Aorta (tissue), 5 donors: ENCODE results near the gene GALK2. TPM values are rescaled to one million over a fixed set of nuclear protein-coding genes. Genes with fewer than 3 reads are reported as not detected.
A peak's percentile ranks its signal among the peaks of the same experiment; 100 is the strongest.

Source experiments
- ATAC-seq: fragments of 200-7000 bp; cut with Tn5 transposase; one replicate; pipeline ENCODE4 v1.9.1; 2022; ENCODE audit warnings: moderate library complexity; ENCODE audit not compliant: low FRiP score
- DNase-seq, 2 donors: peaks; one replicate each; pipeline ENCODE4 v3.0.0-alpha.2; 2020
- H3K27ac ChIP-seq, 2 donors: one replicate each; pipeline ENCODE4 v1.5.1; 2013; ENCODE audit warnings: low read length in 2 of 2, mild to moderate bottlenecking in 2 of 2, moderate library complexity in 2 of 2, control low read depth in 1 of 2, inconsistent platforms in 1 of 2, low read depth in 1 of 2
- H3K27me3 ChIP-seq, 2 donors: one replicate each; pipeline ENCODE4 v1.6.1; 2013; ENCODE audit warnings: control low read depth in 1 of 2, low read length in 1 of 2, mild to moderate bottlenecking in 1 of 2, moderate library complexity in 1 of 2; ENCODE audit not compliant: insufficient read depth in 2 of 2, control insufficient read depth in 1 of 2
- H3K36me3 ChIP-seq, 2 donors: one replicate each; pipeline ENCODE4 v1.6.1; 2013; ENCODE audit warnings: control low read depth in 1 of 2, low read length in 1 of 2, mild to moderate bottlenecking in 1 of 2; ENCODE audit not compliant: insufficient read depth in 2 of 2, control insufficient read depth in 1 of 2
- H3K4me1 ChIP-seq, 2 donors: one replicate each; pipeline ENCODE4 v1.6.1; 2013; ENCODE audit warnings: low read length in 2 of 2, control low read depth in 1 of 2, mild to moderate bottlenecking in 1 of 2, moderate library complexity in 1 of 2; ENCODE audit not compliant: insufficient read depth in 2 of 2, control insufficient read depth in 1 of 2
- H3K4me3 ChIP-seq, 2 donors: one replicate each; pipeline ENCODE4 v1.5.1; 2013; ENCODE audit warnings: low read length in 2 of 2, control low read depth in 1 of 2, mild to moderate bottlenecking in 1 of 2
- H3K9me3 ChIP-seq: one replicate; pipeline ENCODE4 v1.6.1; 2013; ENCODE audit warnings: mild to moderate bottlenecking, low read length; ENCODE audit not compliant: control insufficient read depth
- WGBS, 2 donors: extraction: QIAGEN DNeasy Blood & Tissue Kit; methylation state at CpG; one replicate each; pipeline ENCODE4 v1.1.7; 2013; 5-methylcytosine and 5-hydroxymethylcytosine counted together
- intact Hi-C, 2 donors: fragments of 100-400 bp; cut with DNase I; formaldehyde crosslinking; loops; one replicate each; pipeline versions ENCODE4 v1.14.2 to v1.15.0; 2022
- polyA plus RNA-seq, 2 donors: library from polyadenylated mRNA; stranded (reverse); fragments of 200-250 nt; gene quantifications; one replicate each; pipeline ENCODE4 v1.2.3, GENCODE V29; 2013
- total RNA-seq, 2 donors: library from RNA; stranded (reverse); fragmentation: NEBNext Ultra II Directional; extraction: Animal tissue kit (Norgen Biotek cat#: 25700); gene quantifications; one replicate each; pipeline ENCODE4 v1.2.1, GENCODE V29; 2021
- donor health status: healthy with polysubstance abuse.
- donor health status: Bipolar disorder and iron deficiency.
- donor health status: DM: no; HTN: no; CAD: no.
- donor health status: DM: no; HTN: no; CAD: no.
- donor health status: DM: yes; HTN: yes; CAD: no.

The GALK2 gene
- total and polyA plus RNA-seq, 4 donors: 12.4 to 36.2 (median 22.0) TPM

GRCh38 chr15:49135911-49136310 lies 34.1 kb upstream of the GALK2 start:
- H3K4me3 ChIP-seq: no peak overlapping the region
- no peaks in the 10 kb centered on the region for H3K27me3 ChIP-seq
- intact Hi-C loops: loop anchor here in 1 of 2 donors (10.0 kb wide), 1 partner anchor 91 kb away; the partner anchor contains the start of gene SECISBP2L
- ATAC-seq (no peak), DNase-seq (no peak)
- no peaks in the 10 kb centered on the region for H3K36me3 ChIP-seq
- no peaks in the 10 kb centered on the region for H3K9me3 ChIP-seq
- H3K4me1 ChIP-seq: no peaks in the 10 kb centered on the region
- 18 to 31% methylated on average over 3 of the region's 3 CpGs for WGBS, 2 donors
- no peak overlapping the region for H3K27ac ChIP-seq

- intact Hi-C loops: loop anchor here in 1 of 2 donors (10.0 kb wide), 1 partner anchor 93 kb away; the partner anchor contains the start of gene SECISBP2L
- Histone ChIP-seq H3K27ac (no peak overlapping the region), H3K36me3 (peaks cover 0 to 6% of the 10 kb centered on the region in 2 donors), H3K4me1 (no peaks in the 10 kb centered on the region), H3K27me3 (no peaks in the 10 kb centered on the region), H3K9me3 (no peaks in the 10 kb centered on the region), H3K4me3 (no peak overlapping the region)
- no peak for ATAC-seq
- 62 to 71% methylated on average over 2 of the region's 2 CpGs for WGBS, 2 donors
- no peak for DNase-seq
Measured at GRCh38 chr15:49137861-49138260, 32.2 kb upstream of the GALK2 start.

- no peak for ATAC-seq
- 19 to 21% methylated on average over 3 of the region's 3 CpGs for WGBS, 2 donors
- Histone ChIP-seq H3K4me3 (no peak overlapping the region), H3K27ac (no peak overlapping the region), H3K4me1 (peaks cover 0 to 2% of the 10 kb centered on the region in 2 donors), H3K27me3 (no peaks in the 10 kb centered on the region), H3K36me3 (peaks cover 2 to 6% of the 10 kb centered on the region in 2 donors), H3K9me3 (no peaks in the 10 kb centered on the region)
- no peak for DNase-seq
- intact Hi-C loops: loop anchor here (2.0 to 5.0 kb wide), 2 partner anchors 284 to 285 kb away; no protein-coding TSS in a partner anchor
Measured at GRCh38 chr15:49145651-49146609, 24.1 kb upstream of the GALK2 start.

DNA sequence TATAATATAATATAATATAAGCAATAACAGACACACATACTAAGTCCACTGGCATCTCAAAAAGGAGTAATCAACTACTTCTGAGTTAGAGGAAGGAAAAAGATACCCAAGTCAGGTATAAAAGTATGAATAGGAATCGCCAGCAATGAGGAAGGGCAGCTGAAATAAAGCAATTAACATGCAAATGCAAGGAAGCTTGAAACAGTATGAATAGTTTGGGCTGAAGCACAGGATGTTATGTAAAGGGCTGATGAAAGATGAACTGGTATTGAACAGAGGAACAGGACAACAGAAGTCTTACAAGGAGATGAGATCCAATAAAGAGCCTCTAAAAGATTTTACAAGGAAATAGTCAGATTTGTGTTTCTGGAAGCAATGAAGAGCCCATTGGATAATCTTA lies 21.7 kb upstream of the GALK2 start:
- DNase-seq: no peak
- H3K4me1 ChIP-seq: peaks cover 0 to 2% of the 10 kb centered on the region in 2 donors
- H3K27me3 ChIP-seq: no peaks in the 10 kb centered on the region
- H3K27ac ChIP-seq: no peak overlapping the region
- ATAC-seq: no peak
- WGBS, 2 donors: 59 to 78% methylated on average over 1 of the region's 1 CpG
- intact Hi-C loops: loop anchor here in 1 of 2 donors (5.0 kb wide), 1 partner anchor 286 kb away; no protein-coding TSS in a partner anchor
- no peak overlapping the region for H3K4me3 ChIP-seq
- H3K9me3 ChIP-seq: no peaks in the 10 kb centered on the region
- no peaks in the 10 kb centered on the region for H3K36me3 ChIP-seq

DNA sequence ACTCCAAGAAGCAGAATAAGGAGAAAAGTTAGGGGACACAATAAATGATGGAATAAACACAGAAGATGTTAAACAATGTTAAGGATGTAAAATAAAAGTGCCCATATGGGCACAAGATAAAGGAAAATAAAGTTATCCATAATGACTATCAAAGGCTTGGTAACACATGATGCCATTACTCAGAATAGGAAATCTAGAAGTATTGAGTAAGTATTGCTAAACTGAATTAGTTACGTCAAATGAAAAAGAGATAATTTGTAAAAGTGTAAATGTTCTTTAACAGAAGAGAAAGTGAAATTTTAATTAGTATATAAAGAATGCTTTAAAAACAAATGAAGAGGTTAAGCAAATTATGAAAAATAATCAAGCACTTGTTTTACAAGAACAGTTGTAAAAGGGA lies 21.3 kb upstream of the GALK2 start:
- 85 to 91% methylated on average over 1 of the region's 1 CpG for WGBS, 2 donors
- DNase-seq (no peak), ATAC-seq (no peak)
- Histone ChIP-seq H3K9me3 (no peaks in the 10 kb centered on the region), H3K36me3 (no peaks in the 10 kb centered on the region), H3K4me1 (peaks cover 0 to 2% of the 10 kb centered on the region in 2 donors), H3K4me3 (no peak overlapping the region), H3K27ac (no peak overlapping the region), H3K27me3 (no peaks in the 10 kb centered on the region)
- intact Hi-C loops: loop anchor here in 1 of 2 donors (5.0 kb wide), 1 partner anchor 286 kb away; no protein-coding TSS in a partner anchor

GRCh38 chr15:49151831-49152230 lies 18.2 kb upstream of the GALK2 start:
- H3K27ac ChIP-seq: no peak overlapping the region
- H3K27me3 ChIP-seq: no peaks in the 10 kb centered on the region
- H3K4me1 ChIP-seq: peaks cover 0 to 2% of the 10 kb centered on the region in 2 donors
- 72 to 75% methylated on average over 3 of the region's 3 CpGs for WGBS, 2 donors
- H3K36me3 ChIP-seq: no peaks in the 10 kb centered on the region
- H3K4me3 ChIP-seq: no peak overlapping the region
- ATAC-seq (no peak), DNase-seq (no peak)
- H3K9me3 ChIP-seq: no peaks in the 10 kb centered on the region
- intact Hi-C loops: no loop called here

- H3K27ac ChIP-seq: no peak overlapping the region
- H3K9me3 ChIP-seq: no peaks in the 10 kb centered on the region
- no peak overlapping the region for H3K4me3 ChIP-seq
- WGBS, 2 donors: 93 to 95% methylated on average over 9 of the region's 9 CpGs
- intact Hi-C loops: no loop called here
- peaks cover 0 to 2% of the 10 kb centered on the region in 2 donors for H3K4me1 ChIP-seq
- ATAC-seq (no peak), DNase-seq (no peak)
- no peaks in the 10 kb centered on the region for H3K27me3 ChIP-seq
- no peaks in the 10 kb centered on the region for H3K36me3 ChIP-seq
Measured at GRCh38 chr15:49152552-49153312, 17.3 kb upstream of the GALK2 start.

GRCh38 chr15:49154359-49154758 lies 15.7 kb upstream of the GALK2 start:
- Histone ChIP-seq H3K9me3 (no peaks in the 10 kb centered on the region), H3K36me3 (no peaks in the 10 kb centered on the region), H3K4me3 (peak overlapping the region; percentile 77 to 83), H3K4me1 (no peaks in the 10 kb centered on the region), H3K27ac (no peak overlapping the region), H3K27me3 (no peaks in the 10 kb centered on the region)
- ATAC-seq (no peak), DNase-seq (no peak)
- whole genome bisulfite sequencing, 2 donors: 16 to 17% methylated on average over 8 of the region's 8 CpGs
- intact Hi-C loops: loop anchor here in 1 of 2 donors (2.0 kb wide), 1 partner anchor 466 kb away; the partner anchor contains the start of genes DTWD1 and FAM227B
